K562 (cell line): ENCODE data around the gene SMARCA4. TPM values are rescaled to one million over a fixed set of nuclear protein-coding genes. Genes with fewer than 3 reads are reported as not detected.

Source experiments
- ATAC-seq: fragments of 200-7000 bp; cut with Tn5 transposase; 3 replicates; pipeline ENCODE4 v1.9.1; 2020; ENCODE audit warnings: moderate library complexity
- BruUV-seq: library from RNA; stranded (reverse); fragments of 400-500 nt; replicated peaks from 2 replicates; lab custom pipeline; 2021; lab: Mats Ljungman, UMichigan
- CTCF ChIA-PET: fragments of 300-600 bp; formaldehyde crosslinking; extraction: SDS; loops from one replicate; lab custom pipeline; 2021; ENCODE audit warnings: low intra/inter-chr PET ratio; lab: Yijun Ruan, JAX
- POLR2A ChIA-PET: fragments of 300-600, 350-650 bp; sonication (Branson Sonifier 250); formaldehyde crosslinking; extraction: SDS; loops from one replicate; lab custom pipeline; 2021; ENCODE audit warnings: antibody characterized with exemption, inconsistent platforms; lab: Yijun Ruan, JAX
- DNase-seq, 4 experiments: peaks; one replicate each; pipeline versions ENCODE4 v3.0.0 to v3.0.0-alpha.2; 2011 to 2018; ENCODE audit warnings: low spot score in 3 of 4, mixed read lengths in 3 of 4; ENCODE audit errors: extremely low read depth in 1 of 4
- FAIRE-seq: peaks from 2 replicates; lab custom pipeline; 2011; peaks lifted over from hg19 to GRCh38; lab: Jason Lieb, UNC
- H2AFZ ChIP-seq: 2 replicates; pipeline ENCODE4 v1.6.0; 2011; ENCODE audit warnings: low read depth, low read length, control low read depth, inconsistent platforms
- H3K27ac ChIP-seq: fragments of 200-600 bp; 3 replicates; pipeline ENCODE4 v1.8.0; 2011; ENCODE audit warnings: low read depth, mild to moderate bottlenecking, control low read depth, inconsistent platforms, low read length, moderate library complexity, mixed read lengths; ENCODE audit errors: extremely low read depth
- H3K27me3 ChIP-seq, 2 experiments: fragments of 300-600 bp in 1 of 2; 2 replicates in 1 of 2; 3 replicates in 1 of 2; pipeline versions ENCODE4 v1.6.0 to v1.8.0; 2011; ENCODE audit warnings: inconsistent platforms in 2 of 2, low read length in 2 of 2, mild to moderate bottlenecking in 1 of 2, mixed read lengths in 1 of 2, moderate library complexity in 1 of 2; ENCODE audit not compliant: control insufficient read depth in 2 of 2, insufficient read depth in 2 of 2
- H3K36me3 ChIP-seq: fragments of 300-600 bp; 3 replicates; pipeline ENCODE4 v1.8.0; 2011; ENCODE audit warnings: mild to moderate bottlenecking, low read length, inconsistent platforms; ENCODE audit not compliant: control insufficient read depth, insufficient read depth
- H3K4me1 ChIP-seq, 2 experiments: fragments of 200-600 bp in 1 of 2; replicated peaks in 1 of 2; 2 replicates in 1 of 2; 3 replicates in 1 of 2; pipeline versions ENCODE4 v1.5.1 to v1.8.0; 2011; ENCODE audit warnings: inconsistent platforms in 2 of 2, low read length in 2 of 2, mild to moderate bottlenecking in 1 of 2, mixed read lengths in 1 of 2, moderate library complexity in 1 of 2; ENCODE audit not compliant: control insufficient read depth in 2 of 2, insufficient read depth in 2 of 2
- H3K4me2 ChIP-seq: 2 replicates; pipeline ENCODE4 v1.6.1; 2011; ENCODE audit warnings: low read length, control low read depth, inconsistent platforms, mixed read lengths; ENCODE audit not compliant: insufficient read depth
- H3K4me3 ChIP-seq: fragments of 200-600 bp; sonication (generic), shearing (Covaris generic); 2 replicates; pipeline ENCODE4 v1.5.1; 2016; ENCODE audit warnings: control low read depth, inconsistent platforms
- H3K79me2 ChIP-seq: fragments of 200-600 bp; 3 replicates; pipeline ENCODE4 v1.8.0; 2011; ENCODE audit warnings: low read length, inconsistent platforms; ENCODE audit not compliant: control insufficient read depth, insufficient read depth
- H3K9ac ChIP-seq, 2 experiments: 2 replicates each; pipeline versions ENCODE4 v1.6.0 to v1.6.1; 2011; ENCODE audit warnings: low read depth in 2 of 2, low read length in 2 of 2, control low read depth in 1 of 2, inconsistent platforms in 1 of 2, mild to moderate bottlenecking in 1 of 2, mixed read lengths in 1 of 2; ENCODE audit not compliant: insufficient read depth in 1 of 2
- H3K9me1 ChIP-seq: one replicate; pipeline ENCODE4 v1.6.0; 2011; ENCODE audit warnings: inconsistent platforms, mild to moderate bottlenecking, low read length, moderate library complexity; ENCODE audit not compliant: control insufficient read depth, insufficient read depth
- H3K9me3 ChIP-seq: replicated peaks from 2 replicates; pipeline ENCODE4 v1.5.1; 2011; ENCODE audit warnings: low read depth, low read length, inconsistent platforms; ENCODE audit not compliant: control insufficient read depth, insufficient read depth
- H4K20me1 ChIP-seq: replicated peaks from 2 replicates; pipeline ENCODE4 v1.6.1; 2011; ENCODE audit warnings: low read length, inconsistent platforms, mixed read lengths; ENCODE audit not compliant: control insufficient read depth, insufficient read depth
- FOXP1 ChIP-seq: sonication (generic); formaldehyde crosslinking; IDR thresholded peaks from 2 replicates; pipeline ENCODE4 v1.8.0; 2022; ENCODE audit warnings: mild to moderate bottlenecking, missing genetic modification reagents
- NFE2 ChIP-seq: IDR thresholded peaks from 2 replicates; pipeline ENCODE4 v1.6.1; 2014; ENCODE audit warnings: antibody characterized with exemption, low read depth
- PATZ1 ChIP-seq: fragments of 250-450 bp; sonication (Bioruptor Pico); IDR thresholded peaks from 2 replicates; pipeline ENCODE4 v1.5.0; 2020; ENCODE audit warnings: mild to moderate bottlenecking, borderline replicate concordance
- POLR2G ChIP-seq: fragments of 200-400 bp; formaldehyde crosslinking; IDR thresholded peaks from 2 replicates; pipeline ENCODE4 v1.6.1; 2017; ENCODE audit warnings: low read depth, mild to moderate bottlenecking, antibody characterized with exemption, low read length, moderate library complexity
- SAFB ChIP-seq: fragments of 200-400 bp; formaldehyde crosslinking; IDR thresholded peaks from 2 replicates; pipeline ENCODE4 v1.6.1; 2017; ENCODE audit warnings: low read depth, low read length, borderline replicate concordance
- ZNF431 ChIP-seq: sonication (generic); formaldehyde crosslinking; IDR thresholded peaks from 2 replicates; pipeline ENCODE4 v1.8.0; 2022; ENCODE audit warnings: mild to moderate bottlenecking, missing genetic modification reagents
- ZNF668 ChIP-seq: fragments of 250-450 bp; sonication (Bioruptor Pico); IDR thresholded peaks from 2 replicates; pipeline ENCODE4 v1.8.0; 2022; ENCODE audit warnings: mild to moderate bottlenecking, inconsistent platforms
- WGBS: fragments of 100-300 bp; shearing (Covaris generic); methylation state at CpG from one replicate; pipeline ENCODE4 v1.1.6; 2016; ENCODE audit warnings: low coverage, mixed read lengths; ENCODE audit not compliant: insufficient coverage; ENCODE audit errors: missing lambda C conversion rate; 5-methylcytosine and 5-hydroxymethylcytosine counted together
- in situ Hi-C: fragments of 300-500 bp; cut with MboI; formaldehyde crosslinking; loops from 4 replicates; pipeline ENCODE4 v1.15.0; 2018; ENCODE audit warnings: inconsistent platforms, mixed read lengths
- intact Hi-C: fragments of 100-400 bp; cut with micrococcal nuclease; formaldehyde crosslinking; loops from 2 replicates; pipeline ENCODE4 v1.14.2; 2022
- polyA plus RNA-seq, 8 experiments: library from polyadenylated mRNA; depleted of rRNA in 4 of 8; stranded (reverse) in 5 of 8; unstranded in 3 of 8; fragments of >200 nt; fragmentation: Nextera tagmentation in 2 of 8; fragmentation: Illumina TruSeq in 1 of 8; extraction: Ambion mirVana in 2 of 8; extraction: Trizol in 1 of 8; gene quantifications; 2 replicates each; pipeline versions ENCODE4 v1.2.1 to v1.2.3, GENCODE V29; 2011 to 2014; ENCODE audit warnings: inconsistent platforms in 1 of 8, missing spikeins in 1 of 8
- total RNA-seq, 7 experiments: library from RNA; depleted of rRNA in 6 of 7; stranded (reverse); fragments of >200 nt in 6 of 7; fragmentation: Illumina TruSeq in 2 of 7; extraction: Trizol in 2 of 7; gene quantifications; 2 replicates each; pipeline versions ENCODE4 v1.2.1 to v1.2.3, GENCODE V29; 2011 to 2021; ENCODE audit warnings: low replicate concordance in 1 of 7
- TF ChIP-seq, protein P1 (sequence below): fragments of 450-650 bp; formaldehyde crosslinking; IDR thresholded peaks from 2 replicates; pipeline ENCODE4 v1.4.0; 2022; ENCODE audit warnings: mild to moderate bottlenecking, moderate library complexity
- TF ChIP-seq, protein P2 (sequence below): sonication (generic); formaldehyde crosslinking; IDR thresholded peaks from 2 replicates; pipeline ENCODE4 v1.8.0; 2022; ENCODE audit warnings: mild to moderate bottlenecking, missing genetic modification reagents
- TF ChIP-seq, protein P3 (sequence below): fragments of 250-450 bp; sonication (Bioruptor Pico); IDR thresholded peaks from 2 replicates; pipeline ENCODE4 v1.9.0; 2021; ENCODE audit warnings: mild to moderate bottlenecking, inconsistent platforms

Gene SMARCA4
- total and polyA plus RNA-seq, 9 of the 15 experiments (the other 6 are each of a cell fraction or from before 2014, with no cell fraction given) = 19.3 to 207 (median 52.1) TPM

DNA sequence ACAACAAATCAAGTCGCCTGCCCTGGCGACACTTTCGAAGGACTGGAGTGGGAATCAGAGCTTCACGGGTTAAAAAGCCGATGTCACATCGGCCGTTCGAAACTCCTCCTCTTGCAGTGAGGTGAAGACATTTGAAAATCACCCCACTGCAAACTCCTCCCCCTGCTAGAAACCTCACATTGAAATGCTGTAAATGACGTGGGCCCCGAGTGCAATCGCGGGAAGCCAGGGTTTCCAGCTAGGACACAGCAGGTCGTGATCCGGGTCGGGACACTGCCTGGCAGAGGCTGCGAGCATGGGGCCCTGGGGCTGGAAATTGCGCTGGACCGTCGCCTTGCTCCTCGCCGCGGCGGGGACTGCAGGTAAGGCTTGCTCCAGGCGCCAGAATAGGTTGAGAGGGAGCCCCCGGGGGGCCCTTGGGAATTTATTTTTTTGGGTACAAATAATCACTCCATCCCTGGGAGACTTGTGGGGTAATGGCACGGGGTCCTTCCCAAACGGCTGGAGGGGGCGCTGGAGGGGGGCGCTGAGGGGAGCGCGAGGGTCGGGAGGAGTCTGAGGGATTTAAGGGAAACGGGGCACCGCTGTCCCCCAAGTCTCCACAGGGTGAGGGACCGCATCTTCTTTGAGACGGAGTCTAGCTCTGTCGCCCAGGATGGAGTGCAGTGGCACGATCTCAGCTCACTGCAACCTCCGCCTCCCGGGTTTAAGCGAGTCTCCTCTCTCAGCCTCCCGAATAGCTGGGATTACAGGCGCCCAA lies 128.6 kb downstream of the SMARCA4 start, which contains the start of gene LDLR:
LDLR (plus strand) TSS at position 210 of the 760 bp plus-strand sequence; CDS start at position 296, 86 bp downstream.
- peak within 1 kb of the TSS; percentile 92 for H3K27ac ChIP-seq
- H2AFZ ChIP-seq = peak within 1 kb of the TSS; percentile 60
- peaks cover 36% of the 10 kb centered on the region for H4K20me1 ChIP-seq
- H3K79me2 ChIP-seq = peaks cover 60% of the 10 kb centered on the region
- H3K9me3 ChIP-seq = no peaks in the 10 kb centered on the region
- peak within 1 kb of the TSS; percentile 98 for H3K4me3 ChIP-seq
- H3K9ac ChIP-seq = peak within 1 kb of the TSS; percentile 95 to 99
- intact Hi-C loops (loop anchor here (5.0 kb wide), 1 partner anchor 52 kb away; no protein-coding TSS in a partner anchor), in situ Hi-C loops (no loop called here)
- H3K4me1 ChIP-seq = peaks cover 41 to 57% of the 10 kb centered on the region in 2 experiments
- peaks cover 38% of the 10 kb centered on the region for H3K36me3 ChIP-seq
- POLR2A ChIA-PET = interaction anchor here (0.5 to 2.3 kb wide), 15 partner anchors 9 to 565 kb away, joined by 3 to 10 read pairs (median 3); partner anchors contain the start of gene TMED1
- H3K4me2 ChIP-seq = peak within 1 kb of the TSS; percentile 80
- under 1% methylated on average over 34 of the region's 43 CpGs for WGBS
- TSS peak; percentile 85 for BruUV-seq
- DNase-seq = peak; percentile 76 to 98 (median 82)
- CTCF ChIA-PET = no interaction called here
- peak; percentile 98 for FAIRE-seq
- H3K9me1 ChIP-seq = peaks cover 3% of the 10 kb centered on the region
- H3K27me3 ChIP-seq = no peaks in the 10 kb centered on the region
- peak; percentile 75 for ATAC-seq
- TF ChIP-seq, protein P1, sequence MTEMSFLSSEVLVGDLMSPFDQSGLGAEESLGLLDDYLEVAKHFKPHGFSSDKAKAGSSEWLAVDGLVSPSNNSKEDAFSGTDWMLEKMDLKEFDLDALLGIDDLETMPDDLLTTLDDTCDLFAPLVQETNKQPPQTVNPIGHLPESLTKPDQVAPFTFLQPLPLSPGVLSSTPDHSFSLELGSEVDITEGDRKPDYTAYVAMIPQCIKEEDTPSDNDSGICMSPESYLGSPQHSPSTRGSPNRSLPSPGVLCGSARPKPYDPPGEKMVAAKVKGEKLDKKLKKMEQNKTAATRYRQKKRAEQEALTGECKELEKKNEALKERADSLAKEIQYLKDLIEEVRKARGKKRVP (CRISPR knock-in tag) = no peak
- peak; percentile 12; the same call in 1 of the 2 replicates for TF ChIP-seq NFE2
- TF ChIP-seq SAFB = no peak
- TF ChIP-seq, protein P2, sequence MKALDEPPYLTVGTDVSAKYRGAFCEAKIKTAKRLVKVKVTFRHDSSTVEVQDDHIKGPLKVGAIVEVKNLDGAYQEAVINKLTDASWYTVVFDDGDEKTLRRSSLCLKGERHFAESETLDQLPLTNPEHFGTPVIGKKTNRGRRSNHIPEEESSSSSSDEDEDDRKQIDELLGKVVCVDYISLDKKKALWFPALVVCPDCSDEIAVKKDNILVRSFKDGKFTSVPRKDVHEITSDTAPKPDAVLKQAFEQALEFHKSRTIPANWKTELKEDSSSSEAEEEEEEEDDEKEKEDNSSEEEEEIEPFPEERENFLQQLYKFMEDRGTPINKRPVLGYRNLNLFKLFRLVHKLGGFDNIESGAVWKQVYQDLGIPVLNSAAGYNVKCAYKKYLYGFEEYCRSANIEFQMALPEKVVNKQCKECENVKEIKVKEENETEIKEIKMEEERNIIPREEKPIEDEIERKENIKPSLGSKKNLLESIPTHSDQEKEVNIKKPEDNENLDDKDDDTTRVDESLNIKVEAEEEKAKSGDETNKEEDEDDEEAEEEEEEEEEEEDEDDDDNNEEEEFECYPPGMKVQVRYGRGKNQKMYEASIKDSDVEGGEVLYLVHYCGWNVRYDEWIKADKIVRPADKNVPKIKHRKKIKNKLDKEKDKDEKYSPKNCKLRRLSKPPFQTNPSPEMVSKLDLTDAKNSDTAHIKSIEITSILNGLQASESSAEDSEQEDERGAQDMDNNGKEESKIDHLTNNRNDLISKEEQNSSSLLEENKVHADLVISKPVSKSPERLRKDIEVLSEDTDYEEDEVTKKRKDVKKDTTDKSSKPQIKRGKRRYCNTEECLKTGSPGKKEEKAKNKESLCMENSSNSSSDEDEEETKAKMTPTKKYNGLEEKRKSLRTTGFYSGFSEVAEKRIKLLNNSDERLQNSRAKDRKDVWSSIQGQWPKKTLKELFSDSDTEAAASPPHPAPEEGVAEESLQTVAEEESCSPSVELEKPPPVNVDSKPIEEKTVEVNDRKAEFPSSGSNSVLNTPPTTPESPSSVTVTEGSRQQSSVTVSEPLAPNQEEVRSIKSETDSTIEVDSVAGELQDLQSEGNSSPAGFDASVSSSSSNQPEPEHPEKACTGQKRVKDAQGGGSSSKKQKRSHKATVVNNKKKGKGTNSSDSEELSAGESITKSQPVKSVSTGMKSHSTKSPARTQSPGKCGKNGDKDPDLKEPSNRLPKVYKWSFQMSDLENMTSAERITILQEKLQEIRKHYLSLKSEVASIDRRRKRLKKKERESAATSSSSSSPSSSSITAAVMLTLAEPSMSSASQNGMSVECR (CRISPR knock-in tag) = peak; percentile 49; the same call in 1 of the 2 replicates
- TF ChIP-seq ZNF431 (CRISPR knock-in tag) = no peak; the same call in 1 of the 2 replicates
- TF ChIP-seq FOXP1 (CRISPR knock-in tag) = 0 out of 2 replicates have a peak, but pooled peaks have one; percentile 24
- TF ChIP-seq, protein P3, sequence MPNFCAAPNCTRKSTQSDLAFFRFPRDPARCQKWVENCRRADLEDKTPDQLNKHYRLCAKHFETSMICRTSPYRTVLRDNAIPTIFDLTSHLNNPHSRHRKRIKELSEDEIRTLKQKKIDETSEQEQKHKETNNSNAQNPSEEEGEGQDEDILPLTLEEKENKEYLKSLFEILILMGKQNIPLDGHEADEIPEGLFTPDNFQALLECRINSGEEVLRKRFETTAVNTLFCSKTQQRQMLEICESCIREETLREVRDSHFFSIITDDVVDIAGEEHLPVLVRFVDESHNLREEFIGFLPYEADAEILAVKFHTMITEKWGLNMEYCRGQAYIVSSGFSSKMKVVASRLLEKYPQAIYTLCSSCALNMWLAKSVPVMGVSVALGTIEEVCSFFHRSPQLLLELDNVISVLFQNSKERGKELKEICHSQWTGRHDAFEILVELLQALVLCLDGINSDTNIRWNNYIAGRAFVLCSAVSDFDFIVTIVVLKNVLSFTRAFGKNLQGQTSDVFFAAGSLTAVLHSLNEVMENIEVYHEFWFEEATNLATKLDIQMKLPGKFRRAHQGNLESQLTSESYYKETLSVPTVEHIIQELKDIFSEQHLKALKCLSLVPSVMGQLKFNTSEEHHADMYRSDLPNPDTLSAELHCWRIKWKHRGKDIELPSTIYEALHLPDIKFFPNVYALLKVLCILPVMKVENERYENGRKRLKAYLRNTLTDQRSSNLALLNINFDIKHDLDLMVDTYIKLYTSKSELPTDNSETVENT = no peak; the same call in 1 of the 2 replicates
- peak; percentile 95 for TF ChIP-seq POLR2G
- no peak for TF ChIP-seq ZNF668 (CRISPR knock-in tag)
- TF ChIP-seq PATZ1 (CRISPR knock-in tag) = no peak
